RWPE1 (cell line): ENCODE data around the gene GABPB1.

Source experiments
- CTCF ChIA-PET: fragments of 350-600 bp; sonication (Branson Sonifier 250); formaldehyde crosslinking; extraction: SDS; loops from one replicate; lab custom pipeline; 2021; lab: Yijun Ruan, JAX
- POLR2A ChIA-PET: fragments of 400-600 bp; formaldehyde crosslinking; extraction: SDS; loops from one replicate; lab custom pipeline; 2020; ENCODE audit warnings: antibody characterized with exemption; ENCODE audit not compliant: low non-redundant PET; lab: Yijun Ruan, JAX
- DNase-seq: peaks from one replicate; pipeline ENCODE4 v3.0.0; 2012; ENCODE audit warnings: low spot score
- H3K27ac ChIP-seq: fragments of 450-650 bp; 2 replicates; pipeline ENCODE4 v1.5.1; 2017
- CTCF ChIP-seq: fragments of 450-650 bp; conservative IDR thresholded peaks from 2 replicates; pipeline ENCODE4 v1.5.1; 2017; ENCODE audit warnings: low read depth, mild to moderate bottlenecking

The GABPB1 gene

GRCh38 chr15:50345298-50345697 lies 9.7 kb downstream of the GABPB1 start:
- ChIA-PET CTCF (interaction anchor here (0.6 to 0.7 kb wide), 2 partner anchors 39 to 496 kb away, joined by 3 to 4 read pairs; no protein-coding TSS in a partner anchor), POLR2A (no interaction called here)
- DNase-seq: no peak
- H3K27ac ChIP-seq: no peak overlapping the region
- no peak for TF ChIP-seq CTCF

GRCh38 chr15:50344006-50344464 lies 11.0 kb downstream of the GABPB1 start:
- POLR2A ChIA-PET: no interaction called here

GRCh38 chr15:50341616-50342136 lies 13.3 kb downstream of the GABPB1 start:
- no peak overlapping the region for H3K27ac ChIP-seq
- no peak for TF ChIP-seq CTCF
- no peak for DNase-seq
- ChIA-PET CTCF (no interaction called here), POLR2A (no interaction called here)

More at GRCh38 chr15:50344006-50344464, 11.0 kb downstream of the GABPB1 start:
- TF ChIP-seq CTCF: no peak
- no peak for DNase-seq
- no peak overlapping the region for H3K27ac ChIP-seq
- CTCF ChIA-PET: interaction anchor here (0.7 kb wide), 1 partner anchor 48 kb away, joined by 3 read pairs; no protein-coding TSS in a partner anchor

GRCh38 chr15:50340416-50340815 lies 14.6 kb downstream of the GABPB1 start:
- CTCF ChIA-PET: no interaction called here
- H3K27ac ChIP-seq: no peak overlapping the region
- no peak for DNase-seq
- POLR2A ChIA-PET: no interaction called here
- no peak for TF ChIP-seq CTCF

- ChIA-PET CTCF (interaction anchor here (0.6 kb wide), 1 partner anchor 11 kb away, joined by 3 read pairs; no protein-coding TSS in a partner anchor), POLR2A (no interaction called here)
- DNase-seq: no peak
- H3K27ac ChIP-seq: no peak overlapping the region
- no peak for TF ChIP-seq CTCF
Observed at GRCh38 chr15:50339717-50340116, 15.3 kb downstream of the GABPB1 start.

- CTCF ChIA-PET: no interaction called here
- POLR2A ChIA-PET: no interaction called here
- DNase-seq: no peak
- TF ChIP-seq CTCF: no peak
- no peak overlapping the region for H3K27ac ChIP-seq
Observed at GRCh38 chr15:50335251-50335650, 19.7 kb downstream of the GABPB1 start.
